ENCODE data around the gene AGK.

Gene AGK

DNA sequence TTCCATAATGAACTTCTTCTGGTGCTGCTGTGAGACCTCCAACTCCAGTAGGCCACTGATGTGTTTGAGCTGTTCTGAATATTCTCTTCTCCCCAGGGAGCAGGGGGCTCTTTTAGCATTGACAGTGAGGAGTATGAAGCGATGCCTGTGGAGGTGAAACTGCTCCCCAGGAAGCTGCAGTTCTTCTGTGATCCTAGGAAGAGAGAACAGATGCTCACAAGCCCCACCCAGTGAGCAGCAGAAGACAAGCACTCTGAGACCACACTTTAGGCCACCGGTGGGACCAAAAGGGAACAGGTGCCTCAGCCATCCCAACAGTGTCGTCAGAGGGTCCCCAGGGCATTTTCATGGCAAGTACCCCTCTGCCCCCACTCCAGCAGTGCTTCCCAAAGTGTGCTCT is 101.5 kb downstream of the AGK start:
- TF ChIP-seq, protein P1, sequence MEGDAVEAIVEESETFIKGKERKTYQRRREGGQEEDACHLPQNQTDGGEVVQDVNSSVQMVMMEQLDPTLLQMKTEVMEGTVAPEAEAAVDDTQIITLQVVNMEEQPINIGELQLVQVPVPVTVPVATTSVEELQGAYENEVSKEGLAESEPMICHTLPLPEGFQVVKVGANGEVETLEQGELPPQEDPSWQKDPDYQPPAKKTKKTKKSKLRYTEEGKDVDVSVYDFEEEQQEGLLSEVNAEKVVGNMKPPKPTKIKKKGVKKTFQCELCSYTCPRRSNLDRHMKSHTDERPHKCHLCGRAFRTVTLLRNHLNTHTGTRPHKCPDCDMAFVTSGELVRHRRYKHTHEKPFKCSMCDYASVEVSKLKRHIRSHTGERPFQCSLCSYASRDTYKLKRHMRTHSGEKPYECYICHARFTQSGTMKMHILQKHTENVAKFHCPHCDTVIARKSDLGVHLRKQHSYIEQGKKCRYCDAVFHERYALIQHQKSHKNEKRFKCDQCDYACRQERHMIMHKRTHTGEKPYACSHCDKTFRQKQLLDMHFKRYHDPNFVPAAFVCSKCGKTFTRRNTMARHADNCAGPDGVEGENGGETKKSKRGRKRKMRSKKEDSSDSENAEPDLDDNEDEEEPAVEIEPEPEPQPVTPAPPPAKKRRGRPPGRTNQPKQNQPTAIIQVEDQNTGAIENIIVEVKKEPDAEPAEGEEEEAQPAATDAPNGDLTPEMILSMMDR (IDR thresholded peaks at IDR 0.05), result no peak

DNA sequence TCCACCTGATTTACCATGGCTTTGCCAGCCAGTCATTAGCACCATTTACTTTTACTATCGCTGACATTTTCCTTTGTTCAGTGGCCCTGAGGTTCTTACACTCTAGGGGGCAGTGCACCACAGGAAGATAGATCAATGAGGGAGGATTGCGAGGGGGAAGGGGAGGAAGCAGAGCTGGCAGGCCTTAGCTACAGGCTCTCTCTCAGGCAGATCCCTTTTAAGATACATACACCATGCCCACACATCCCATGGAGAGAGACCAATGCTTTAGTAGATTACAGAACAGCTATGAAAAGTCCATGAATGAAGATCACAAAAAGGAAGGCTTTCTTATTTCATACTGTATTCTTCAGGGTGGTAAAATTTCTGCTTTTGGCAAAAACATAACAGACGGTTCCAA is 103.3 kb downstream of the AGK start:
- TF ChIP-seq, protein P1 (IDR thresholded peaks at IDR 0.05), result peak; percentile 82

DNA sequence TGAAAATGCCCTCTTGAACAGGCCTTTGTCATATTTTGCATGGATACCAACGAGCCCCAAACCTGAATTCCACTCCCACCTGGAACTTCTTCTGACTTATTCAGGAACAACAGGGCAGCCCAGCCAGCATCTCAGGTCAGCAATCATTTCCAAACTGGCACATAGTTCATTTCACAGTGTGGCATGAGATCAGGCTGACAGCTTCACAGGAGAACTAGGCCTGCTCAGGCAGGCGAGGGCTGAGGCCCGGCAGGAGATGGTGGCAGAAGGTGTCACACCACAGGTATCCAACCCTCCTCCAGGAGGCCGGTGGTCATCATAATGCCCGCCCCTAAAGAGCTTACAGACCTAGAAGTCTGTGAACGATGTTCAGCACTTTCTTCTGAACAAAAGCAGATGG is 108.3 kb downstream of the AGK start:
- TF ChIP-seq, protein P1 (IDR thresholded peaks at IDR 0.05), result no peak

DNA sequence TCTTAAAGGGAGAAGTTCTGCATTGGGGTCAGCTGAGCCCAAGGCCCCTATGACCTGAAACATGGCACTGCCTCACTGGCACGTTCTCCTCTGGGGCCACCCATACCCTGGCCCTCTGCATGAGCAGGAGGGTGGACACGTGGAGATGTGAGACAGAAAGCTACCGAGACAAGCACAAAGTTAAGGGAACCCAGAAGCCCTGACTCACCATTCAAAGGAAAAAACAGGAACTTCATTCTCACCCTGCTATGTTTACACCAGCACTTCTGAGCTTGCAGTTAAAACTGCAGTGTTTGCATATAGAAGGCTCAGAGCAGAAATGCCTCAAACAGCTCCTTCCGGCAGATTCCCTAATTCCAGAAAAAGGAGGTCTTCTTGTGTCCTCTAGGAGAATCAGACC is 109.0 kb downstream of the AGK start:
- TF ChIP-seq, protein P1 (IDR thresholded peaks at IDR 0.05), result no peak

DNA sequence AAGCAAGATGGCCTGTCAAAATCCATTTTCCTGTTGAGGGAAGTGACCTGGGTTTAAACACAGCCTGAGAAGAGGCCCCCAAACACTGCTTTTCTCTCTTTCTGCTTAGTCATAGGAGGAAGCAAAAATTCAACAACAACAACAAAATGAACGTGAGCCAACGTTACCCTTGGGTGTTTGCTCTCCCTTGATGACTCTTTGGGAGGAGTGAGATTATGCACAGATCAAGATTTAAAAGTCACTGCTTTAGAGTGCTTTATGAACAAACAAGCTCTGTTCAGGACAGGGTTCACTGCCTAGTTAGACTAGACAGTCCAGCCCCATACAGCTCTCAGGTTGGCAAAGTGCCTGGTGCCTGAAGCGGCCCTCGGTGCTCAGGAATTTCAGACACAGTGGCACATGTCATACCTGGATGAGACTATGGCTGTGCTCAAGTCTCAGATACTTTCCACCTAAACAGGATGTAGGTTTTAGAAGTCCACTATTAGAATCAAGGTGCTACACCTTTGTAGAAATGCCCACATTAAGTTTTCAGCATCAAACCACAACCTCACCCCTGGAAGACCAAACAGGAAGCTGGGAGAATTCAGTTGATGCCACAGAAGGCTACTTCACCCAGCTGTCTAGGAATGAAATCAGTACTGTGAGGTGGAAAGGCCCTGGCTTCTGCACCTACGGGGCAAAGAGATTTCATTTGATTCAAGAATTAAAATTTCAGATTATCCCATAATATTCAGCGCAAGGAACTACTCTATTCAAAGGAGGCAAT is 112.1 kb downstream of the AGK start:
- TF ChIP-seq, protein P1 (IDR thresholded peaks at IDR 0.05), result no peak

DNA sequence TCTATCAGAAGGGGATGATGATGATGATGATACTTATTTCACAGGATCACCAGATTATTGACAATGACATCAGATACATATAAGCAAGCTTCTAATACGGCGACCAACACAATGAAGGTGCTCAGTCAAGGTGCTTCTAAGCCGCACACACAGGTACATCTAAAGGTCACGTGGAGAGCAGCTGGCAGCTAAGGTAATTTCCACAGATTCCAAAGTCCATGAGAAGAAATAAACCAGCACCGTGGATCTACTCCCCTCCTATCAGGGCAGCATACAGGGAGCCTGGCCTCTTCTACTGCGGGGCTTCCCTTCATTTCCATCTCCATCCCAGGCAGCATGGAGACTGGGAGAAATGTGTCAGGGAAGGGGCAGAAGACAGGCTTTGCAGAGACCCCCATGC is 113.2 kb downstream of the AGK start:
- TF ChIP-seq, protein P1 (IDR thresholded peaks at IDR 0.05), result no peak

DNA sequence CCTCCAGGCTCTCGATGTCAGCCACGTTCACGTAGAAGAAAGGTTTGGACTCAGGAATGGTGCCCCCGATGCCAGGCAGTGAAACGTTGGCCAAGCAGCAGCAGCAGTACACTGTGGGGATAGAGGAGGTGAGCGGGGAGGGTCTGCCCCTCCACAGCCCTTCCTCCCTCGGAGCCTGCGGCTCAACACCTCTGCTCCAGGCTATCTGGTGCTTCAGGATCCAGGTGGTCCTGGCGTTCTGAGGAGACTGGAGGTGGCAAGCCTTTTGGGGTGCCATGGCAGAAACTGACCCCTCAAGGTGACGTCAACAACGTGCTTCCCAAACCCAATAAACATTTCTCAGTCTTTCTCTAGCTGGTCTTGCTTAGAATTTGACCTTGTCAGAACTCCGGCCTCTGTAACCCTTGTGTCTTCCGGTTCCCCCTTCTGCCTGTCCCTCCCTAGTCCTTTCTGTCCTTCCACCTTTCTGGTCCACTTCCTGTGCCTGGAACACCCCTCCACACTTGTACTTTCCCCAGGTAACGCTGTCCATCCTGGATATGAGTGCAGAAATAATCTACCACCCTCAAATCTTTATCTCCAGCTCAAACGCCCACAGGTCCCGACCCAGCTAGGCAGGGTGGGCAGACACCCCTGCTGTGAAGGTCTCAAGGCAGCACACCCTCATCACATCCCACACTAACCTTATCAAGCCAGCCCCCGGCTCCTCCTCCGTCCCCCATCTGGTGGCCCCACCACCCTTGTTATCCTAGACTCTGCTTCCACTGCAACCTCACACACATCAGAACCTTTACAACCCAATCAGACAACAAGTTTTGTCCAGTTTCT is 114.2 kb downstream of the AGK start:
- TF ChIP-seq, protein P1 (IDR thresholded peaks at IDR 0.05), result no peak
